Neural progenitor cell (in vitro differentiated cells): ENCODE measurements around the gene FYN. TPM values are rescaled to one million over a fixed set of nuclear protein-coding genes. Genes with fewer than 3 reads are reported as not detected.
A peak's percentile ranks its signal among the peaks of the same experiment; 100 is the strongest.

Source experiments
- DNase-seq: peaks from one replicate; pipeline ENCODE4 v3.0.0-alpha.2; 2016; ENCODE audit warnings: low spot score
- H2AFZ ChIP-seq: fragments of 200-600 bp; sonication (generic); replicated peaks from 2 replicates; pipeline ENCODE4 v1.6.1; 2016; ENCODE audit warnings: antibody characterized with exemption
- H3F3A ChIP-seq: fragments of 200-600 bp; sonication (generic); 2 replicates; pipeline ENCODE4 v1.6.1; 2016; ENCODE audit warnings: antibody characterized with exemption, low read depth
- H3K27ac ChIP-seq: fragments of 200-600 bp; sonication (generic); 2 replicates; pipeline ENCODE4 v1.5.1; 2016; ENCODE audit warnings: mild to moderate bottlenecking
- H3K27me3 ChIP-seq: fragments of 200-600 bp; sonication (generic); 2 replicates; pipeline ENCODE4 v1.6.1; 2016; ENCODE audit warnings: mild to moderate bottlenecking, moderate library complexity
- H3K36me3 ChIP-seq: fragments of 200-600 bp; sonication (generic); 2 replicates; pipeline ENCODE4 v1.5.1; 2016
- H3K4me1 ChIP-seq: fragments of 200-600 bp; sonication (generic); 2 replicates; pipeline ENCODE4 v1.6.1; 2016; ENCODE audit warnings: mixed run types
- H3K4me2 ChIP-seq: fragments of 200-600 bp; sonication (generic); 2 replicates; pipeline ENCODE4 v1.6.1; 2016
- H3K4me3 ChIP-seq: fragments of 200-600 bp; sonication (generic); 2 replicates; pipeline ENCODE4 v1.5.1; 2016
- H3K79me2 ChIP-seq: fragments of 200-600 bp; sonication (generic); 2 replicates; pipeline ENCODE4 v1.6.1; 2016; ENCODE audit warnings: low read depth
- H3K9ac ChIP-seq: fragments of 200-600 bp; sonication (generic); 2 replicates; pipeline ENCODE4 v1.6.1; 2016
- H3K9me3 ChIP-seq: fragments of 200-600 bp; sonication (generic); 2 replicates; pipeline ENCODE4 v1.5.1; 2016; ENCODE audit warnings: low read depth
- H4K20me1 ChIP-seq: fragments of 200-600 bp; sonication (generic); 2 replicates; pipeline ENCODE4 v1.6.1; 2016; ENCODE audit warnings: low read depth
- H3K27ac Mint-ChIP-seq: 3 replicates; pipeline ENCODE4 v1.8.0; 2021; ENCODE audit warnings: mixed read lengths
- H3K27me3 Mint-ChIP-seq: 2 replicates; pipeline ENCODE4 v1.8.0; 2022; ENCODE audit warnings: low read depth, mild to moderate bottlenecking, inconsistent platforms, moderate library complexity, mixed read lengths; ENCODE audit not compliant: insufficient read depth
- H3K36me3 Mint-ChIP-seq: 3 replicates; pipeline ENCODE4 v1.8.0; 2021; ENCODE audit warnings: mixed read lengths
- H3K4me1 Mint-ChIP-seq: 3 replicates; pipeline ENCODE4 v1.8.0; 2021; ENCODE audit warnings: mixed read lengths
- H3K4me3 Mint-ChIP-seq: 3 replicates; pipeline ENCODE4 v1.8.0; 2021; ENCODE audit warnings: mild to moderate bottlenecking, moderate library complexity, mixed read lengths
- H3K9me3 Mint-ChIP-seq: 3 replicates; pipeline ENCODE4 v1.8.0; 2020; ENCODE audit warnings: mixed read lengths
- CTCF ChIP-seq: fragments of 200-600 bp; sonication (generic); IDR thresholded peaks from 2 replicates; pipeline ENCODE4 v1.5.1; 2017; ENCODE audit warnings: antibody characterized with exemption, mild to moderate bottlenecking
- EZH2 ChIP-seq: fragments of 200-600 bp; sonication (generic); IDR thresholded peaks from 2 replicates; pipeline ENCODE4 v1.6.1; 2017; ENCODE audit warnings: antibody characterized with exemption, mild to moderate bottlenecking, moderate library complexity
- EZH2phosphoT487 ChIP-seq: fragments of 200-600 bp; sonication (generic); IDR thresholded peaks from 2 replicates; pipeline ENCODE4 v1.6.1; 2017; ENCODE audit warnings: antibody characterized with exemption
- total RNA-seq: library from RNA; depleted of rRNA; stranded (reverse); fragments of >200 nt; gene quantifications from 2 replicates; pipeline ENCODE4 v1.2.3, GENCODE V29; 2015; ENCODE audit warnings: low replicate concordance

The FYN gene
- total RNA-seq, 1 donor from 2014 or later = 167 TPM

DNA sequence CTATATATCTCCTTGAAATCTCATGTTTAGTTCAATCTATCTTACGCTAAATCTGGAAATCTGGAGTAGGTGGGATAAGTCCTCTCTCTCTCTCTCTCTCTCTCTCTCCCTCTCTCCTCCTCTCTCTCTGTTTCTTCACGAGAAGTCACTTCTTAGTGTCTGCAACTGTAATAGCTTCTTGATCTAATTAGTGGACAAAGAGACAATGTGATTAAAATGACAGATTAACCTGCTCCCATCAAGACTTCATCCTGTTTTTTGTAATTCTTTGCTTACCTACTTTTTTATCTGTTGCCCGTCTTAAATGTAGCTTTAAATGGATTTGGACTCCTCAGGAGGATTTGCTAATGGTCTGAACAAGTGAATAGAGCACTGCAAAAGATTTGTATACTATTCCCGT is 2.5 kb upstream of the FYN start:
- Histone ChIP-seq H4K20me1 (peaks cover 7% of the 10 kb centered on the region), H3K4me3 (no peak overlapping the region), H3K27ac (no peak overlapping the region), H3K4me1 (peaks cover 13% of the 10 kb centered on the region), H3K36me3 (no peaks in the 10 kb centered on the region), H3K9ac (no peak overlapping the region), H3K9me3 (no peaks in the 10 kb centered on the region), H3F3A (peaks cover 34% of the 10 kb centered on the region), H3K27me3 (peaks cover 19% of the 10 kb centered on the region), H2AFZ (no peak overlapping the region), H3K4me2 (no peak overlapping the region), H3K79me2 (peaks cover 20% of the 10 kb centered on the region)
- Mint-ChIP-seq H3K9me3 (no peaks in the 10 kb centered on the region), H3K27me3 (peaks cover 8% of the 10 kb centered on the region), H3K4me1 (peaks cover 26% of the 10 kb centered on the region), H3K27ac (no peak overlapping the region), H3K4me3 (no peak overlapping the region), H3K36me3 (peaks cover 2% of the 10 kb centered on the region)
- DNase-seq = no peak
- TF ChIP-seq EZH2phosphoT487 (no peak), CTCF (no peak), EZH2 (no peak)

GRCh38 chr6:111874025-111874415 is 768 bp upstream of the FYN start:
- Histone ChIP-seq H3K27me3 (peaks cover 19% of the 10 kb centered on the region), H4K20me1 (peaks cover 20% of the 10 kb centered on the region), H3K79me2 (peaks cover 37% of the 10 kb centered on the region), H3K4me3 (peak overlapping the region; percentile 55), H3K27ac (no peak overlapping the region), H3K9me3 (no peaks in the 10 kb centered on the region), H3K9ac (no peak overlapping the region), H3K4me1 (peaks cover 26% of the 10 kb centered on the region), H3F3A (peaks cover 37% of the 10 kb centered on the region), H3K36me3 (no peaks in the 10 kb centered on the region), H3K4me2 (peak overlapping the region; percentile 83), H2AFZ (peak overlapping the region; percentile 51)
- H3K36me3 Mint-ChIP-seq = peaks cover 4% of the 10 kb centered on the region
- H3K4me3 Mint-ChIP-seq = peak overlapping the region; percentile 94
- H3K27ac Mint-ChIP-seq = peak overlapping the region; percentile 78
- H3K9me3 Mint-ChIP-seq = no peaks in the 10 kb centered on the region
- peaks cover 8% of the 10 kb centered on the region for H3K27me3 Mint-ChIP-seq
- no peak for DNase-seq
- H3K4me1 Mint-ChIP-seq = peaks cover 29% of the 10 kb centered on the region
- TF ChIP-seq EZH2 (no peak), EZH2phosphoT487 (no peak), CTCF (no peak)

GRCh38 chr6:111872401-111873177 is 663 bp downstream of the FYN start:
- peak; percentile 8 for TF ChIP-seq CTCF
- TF ChIP-seq EZH2phosphoT487 = no peak
- peak overlapping the region; percentile 96 for H3K4me3 Mint-ChIP-seq
- Histone ChIP-seq H3K9ac (peak overlapping the region; percentile 33), H2AFZ (peak overlapping the region; percentile 73), H3K27me3 (peaks cover 19% of the 10 kb centered on the region), H3F3A (peaks cover 37% of the 10 kb centered on the region), H3K36me3 (no peaks in the 10 kb centered on the region), H3K4me3 (peak overlapping the region; percentile 55), H3K79me2 (peaks cover 51% of the 10 kb centered on the region), H4K20me1 (peaks cover 34% of the 10 kb centered on the region), H3K9me3 (no peaks in the 10 kb centered on the region), H3K4me1 (peaks cover 37% of the 10 kb centered on the region), H3K27ac (peak overlapping the region; percentile 76), H3K4me2 (peak overlapping the region; percentile 98)
- H3K4me1 Mint-ChIP-seq = peaks cover 31% of the 10 kb centered on the region
- no peaks in the 10 kb centered on the region for H3K9me3 Mint-ChIP-seq
- peak; percentile 77 for DNase-seq
- peak overlapping the region; percentile 99 for H3K27ac Mint-ChIP-seq
- peaks cover 8% of the 10 kb centered on the region for H3K27me3 Mint-ChIP-seq
- H3K36me3 Mint-ChIP-seq = peaks cover 5% of the 10 kb centered on the region
